Uterus (tissue), 2 donors: ENCODE data around the gene SPOCK1.

Experiments used
- POLR2A ChIP-seq, 2 donors: fragments of 450-650 bp; IDR thresholded peaks; one replicate each; pipeline ENCODE4 v1.6.1; 2016; ENCODE audit warnings: antibody characterized with exemption in 2 of 2, mild to moderate bottlenecking in 1 of 2, moderate library complexity in 1 of 2
- TF ChIP-seq, protein P1 (sequence below), 4 experiments: fragments of 200-600 bp in 2 of 4; fragments of 450-650 bp in 2 of 4; sonication (generic) in 2 of 4; IDR thresholded peaks; one replicate each; pipeline ENCODE4 v1.5.1; 2016 to 2019; ENCODE audit warnings: antibody characterized with exemption in 4 of 4, mild to moderate bottlenecking in 2 of 4, moderate library complexity in 1 of 4

DNA sequence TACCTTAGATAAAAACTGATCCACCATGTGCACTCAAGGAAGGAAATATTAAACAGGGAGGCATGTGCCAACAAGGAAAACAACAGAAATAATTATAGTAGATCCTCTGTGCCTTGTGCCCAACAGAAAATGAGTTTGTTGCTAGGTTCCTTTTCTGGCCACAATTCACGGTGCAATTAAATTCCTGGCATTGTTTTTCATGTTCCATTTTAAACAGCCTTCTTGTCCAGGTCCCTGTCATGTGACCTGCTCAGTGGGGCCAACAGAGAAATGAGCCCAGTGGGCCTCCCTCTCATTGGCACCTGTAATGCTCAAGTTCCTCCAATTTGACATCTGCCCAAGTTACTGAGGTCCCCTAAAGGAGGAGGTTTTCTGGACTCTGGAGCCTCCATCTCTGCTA lies 56.5 kb downstream of the SPOCK1 start:
- TF ChIP-seq, protein P1, sequence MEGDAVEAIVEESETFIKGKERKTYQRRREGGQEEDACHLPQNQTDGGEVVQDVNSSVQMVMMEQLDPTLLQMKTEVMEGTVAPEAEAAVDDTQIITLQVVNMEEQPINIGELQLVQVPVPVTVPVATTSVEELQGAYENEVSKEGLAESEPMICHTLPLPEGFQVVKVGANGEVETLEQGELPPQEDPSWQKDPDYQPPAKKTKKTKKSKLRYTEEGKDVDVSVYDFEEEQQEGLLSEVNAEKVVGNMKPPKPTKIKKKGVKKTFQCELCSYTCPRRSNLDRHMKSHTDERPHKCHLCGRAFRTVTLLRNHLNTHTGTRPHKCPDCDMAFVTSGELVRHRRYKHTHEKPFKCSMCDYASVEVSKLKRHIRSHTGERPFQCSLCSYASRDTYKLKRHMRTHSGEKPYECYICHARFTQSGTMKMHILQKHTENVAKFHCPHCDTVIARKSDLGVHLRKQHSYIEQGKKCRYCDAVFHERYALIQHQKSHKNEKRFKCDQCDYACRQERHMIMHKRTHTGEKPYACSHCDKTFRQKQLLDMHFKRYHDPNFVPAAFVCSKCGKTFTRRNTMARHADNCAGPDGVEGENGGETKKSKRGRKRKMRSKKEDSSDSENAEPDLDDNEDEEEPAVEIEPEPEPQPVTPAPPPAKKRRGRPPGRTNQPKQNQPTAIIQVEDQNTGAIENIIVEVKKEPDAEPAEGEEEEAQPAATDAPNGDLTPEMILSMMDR (IDR thresholded peaks at IDR 0.05), result no peak
- no peak for TF ChIP-seq POLR2A (IDR thresholded peaks at IDR 0.05)
